GM21619 (cell line): ENCODE measurements around the gene HOXC6.
"Not testable (repeated sequence)": the region's sequence is repeated elsewhere in the genome, so short reads cannot be mapped to it uniquely, and the experiment has no call there.

Experiments
- ATAC-seq: cut with Tn5 transposase; IDR thresholded peaks from one replicate; pipeline ENCODE4 v1.9.1; 2021; ENCODE audit not compliant: unreplicated experiment

HOXC6 gene

GRCh38 chr12:54038284-54038870, 10.1 kb downstream of the HOXC6 start:
- ATAC-seq = no peak

- no peak for ATAC-seq
These were observed 10.7 kb downstream of the HOXC6 start for GRCh38 chr12:54038871-54039414.

- no peak for ATAC-seq
These were observed 11.3 kb downstream of the HOXC6 start for GRCh38 chr12:54039417-54040147.

GRCh38 chr12:54040148-54040494, 11.9 kb downstream of the HOXC6 start:
- ATAC-seq = no peak

GRCh38 chr12:54040648-54041047, 12.4 kb downstream of the HOXC6 start:
- ATAC-seq = no peak

- no peak for ATAC-seq
These were observed 13.0 kb downstream of the HOXC6 start for GRCh38 chr12:54041097-54041690.

GRCh38 chr12:54042033-54042432, 13.8 kb downstream of the HOXC6 start:
- ATAC-seq = not testable (repeated sequence)

GRCh38 chr12:54042970-54043853, 15.0 kb downstream of the HOXC6 start:
- ATAC-seq = no peak

- no peak for ATAC-seq
These were observed 16.3 kb downstream of the HOXC6 start for GRCh38 chr12:54044425-54045103.

GRCh38 chr12:54045401-54045800, 17.2 kb downstream of the HOXC6 start:
- ATAC-seq = no peak

GRCh38 chr12:54045868-54046521, 17.8 kb downstream of the HOXC6 start:
- no peak for ATAC-seq

- ATAC-seq = no peak
These were observed 18.5 kb downstream of the HOXC6 start for GRCh38 chr12:54046809-54047159.

GRCh38 chr12:54047160-54047963, 19.1 kb downstream of the HOXC6 start:
- no peak for ATAC-seq

- no peak for ATAC-seq
These were observed 19.7 kb downstream of the HOXC6 start for GRCh38 chr12:54047964-54048303.

- ATAC-seq = no peak
These were observed 20.3 kb downstream of the HOXC6 start for GRCh38 chr12:54048406-54049093.

- ATAC-seq = no peak
These were observed 20.9 kb downstream of the HOXC6 start for GRCh38 chr12:54049108-54049507.

- no peak for ATAC-seq
These were observed 22.2 kb downstream of the HOXC6 start for GRCh38 chr12:54050482-54050810.

GRCh38 chr12:54051026-54051842, 23.0 kb downstream of the HOXC6 start:
- no peak for ATAC-seq
